ENCODE measurements around the gene PROX1.
"Not testable (repeated sequence)": the region's sequence is repeated elsewhere in the genome, so short reads cannot be mapped to it uniquely, and the experiment has no call there.

The PROX1 gene

GRCh38 chr1:214066936-214067335 lies 79.2 kb downstream of the PROX1 start:
- DNase-seq (ENCODE audit: low read depth in 1 of 2, low spot score in 1 of 2) = no peak

GRCh38 chr1:214067397-214067796 lies 79.6 kb downstream of the PROX1 start:
- no peak for DNase-seq (ENCODE audit: low read depth in 1 of 2, low spot score in 1 of 2)

GRCh38 chr1:214067853-214068703 lies 80.3 kb downstream of the PROX1 start:
- no peak for DNase-seq (ENCODE audit: low read depth in 1 of 2, low spot score in 1 of 2)

- DNase-seq (ENCODE audit: low read depth in 1 of 2, low spot score in 1 of 2) = no peak
Measured at GRCh38 chr1:214068979-214069378, 81.2 kb downstream of the PROX1 start.

GRCh38 chr1:214071469-214071868 lies 83.7 kb downstream of the PROX1 start:
- no peak for DNase-seq (ENCODE audit: low read depth in 1 of 2, low spot score in 1 of 2)

GRCh38 chr1:214072426-214073157 lies 84.8 kb downstream of the PROX1 start:
- no peak for DNase-seq (ENCODE audit: low read depth in 1 of 2, low spot score in 1 of 2)

GRCh38 chr1:214074477-214074876 lies 86.7 kb downstream of the PROX1 start:
- no peak for DNase-seq (ENCODE audit: low read depth in 1 of 2, low spot score in 1 of 2)

GRCh38 chr1:214075305-214075998 lies 87.7 kb downstream of the PROX1 start:
- DNase-seq (ENCODE audit: low read depth in 1 of 2, low spot score in 1 of 2) = no peak

- no peak for DNase-seq (ENCODE audit: low read depth in 1 of 2, low spot score in 1 of 2)
Measured at GRCh38 chr1:214075999-214076707, 88.4 kb downstream of the PROX1 start.

- DNase-seq (ENCODE audit: low read depth in 1 of 2, low spot score in 1 of 2) = no peak
Measured at GRCh38 chr1:214076708-214077065, 88.9 kb downstream of the PROX1 start.

GRCh38 chr1:214078950-214079349 lies 91.2 kb downstream of the PROX1 start:
- no peak for DNase-seq (ENCODE audit: low read depth in 1 of 2, low spot score in 1 of 2)

- DNase-seq (ENCODE audit: low read depth in 1 of 2, low spot score in 1 of 2) = no peak
Measured at GRCh38 chr1:214085325-214085724, 97.6 kb downstream of the PROX1 start.

- DNase-seq (ENCODE audit: low read depth in 1 of 2, low spot score in 1 of 2) = no peak
Measured at GRCh38 chr1:214086945-214087344, 99.2 kb downstream of the PROX1 start.

- DNase-seq (ENCODE audit: low read depth in 1 of 2, low spot score in 1 of 2) = not testable (repeated sequence)
Measured at GRCh38 chr1:214089003-214089402, 101.2 kb downstream of the PROX1 start.

Data from stimulated activated CD4-positive, alpha-beta T cell treated with anti-CD3 and anti-CD28 coated beads, Interleukin-15, amount 100 ng/mL, for 1 hour (primary cell).